H9 (cell line): ENCODE results near the gene RAB31. TPM values are rescaled to one million over a fixed set of nuclear protein-coding genes. Genes with fewer than 3 reads are reported as not detected.
A peak's percentile ranks its signal among the peaks of the same experiment; 100 is the strongest.

Source experiments
- DNase-seq: peaks from one replicate; pipeline ENCODE4 v3.0.0-alpha.2; 2017
- H2AFZ ChIP-seq: one replicate; pipeline ENCODE4 v1.6.1; 2013; ENCODE audit warnings: mild to moderate bottlenecking, low read length, control low read depth, moderate library complexity
- H2AK5ac ChIP-seq: 2 replicates; pipeline ENCODE4 v1.6.1; 2013; ENCODE audit warnings: low read length, control low read depth, mixed read lengths; ENCODE audit not compliant: insufficient read length
- H2BK120ac ChIP-seq: one replicate; pipeline ENCODE4 v1.6.1; 2013; ENCODE audit warnings: low read depth, mild to moderate bottlenecking, low read length, control low read depth, inconsistent platforms; ENCODE audit not compliant: poor library complexity, severe bottlenecking
- H2BK12ac ChIP-seq: 2 replicates; pipeline ENCODE4 v1.6.1; 2013; ENCODE audit warnings: low read length, control low read depth, mixed read lengths, low read depth; ENCODE audit not compliant: insufficient read length
- H2BK15ac ChIP-seq: 2 replicates; pipeline ENCODE4 v1.6.1; 2013; ENCODE audit warnings: low read depth, low read length, control low read depth
- H2BK20ac ChIP-seq: one replicate; pipeline ENCODE4 v1.6.1; 2013; ENCODE audit warnings: low read depth, mild to moderate bottlenecking, low read length, control low read depth, inconsistent platforms; ENCODE audit not compliant: poor library complexity, severe bottlenecking
- H2BK5ac ChIP-seq: 2 replicates; pipeline ENCODE4 v1.6.1; 2013; ENCODE audit warnings: low read length, control low read depth, mixed read lengths; ENCODE audit not compliant: insufficient read length
- H3K14ac ChIP-seq: 2 replicates; pipeline ENCODE4 v1.6.1; 2013; ENCODE audit warnings: low read length, control low read depth; ENCODE audit not compliant: insufficient read depth
- H3K18ac ChIP-seq: 2 replicates; pipeline ENCODE4 v1.6.1; 2013; ENCODE audit warnings: low read depth, mild to moderate bottlenecking, mixed read lengths, low read length, control low read depth; ENCODE audit not compliant: insufficient read length
- H3K23ac ChIP-seq: 2 replicates; pipeline ENCODE4 v1.6.1; 2013; ENCODE audit warnings: low read length, control low read depth, mixed read lengths, low read depth; ENCODE audit not compliant: insufficient read length
- H3K23me2 ChIP-seq: 2 replicates; pipeline ENCODE4 v1.6.1; 2013; ENCODE audit warnings: low read depth, mild to moderate bottlenecking, mixed read lengths, low read length, control low read depth; ENCODE audit not compliant: insufficient read length, poor library complexity, severe bottlenecking
- H3K27ac ChIP-seq: 2 replicates; pipeline ENCODE4 v1.5.1; 2013; ENCODE audit warnings: low read length, control low read depth, mixed read lengths, low read depth; ENCODE audit not compliant: insufficient read length
- H3K27me3 ChIP-seq: 2 replicates; pipeline ENCODE4 v1.6.1; 2013; ENCODE audit warnings: low read length, control low read depth, inconsistent platforms; ENCODE audit not compliant: insufficient read depth
- H3K4ac ChIP-seq: 2 replicates; pipeline ENCODE4 v1.6.1; 2013; ENCODE audit warnings: low read depth, mild to moderate bottlenecking, control low read depth, inconsistent platforms, low read length, moderate library complexity
- H3K4me1 ChIP-seq: 2 replicates; pipeline ENCODE4 v1.6.1; 2013; ENCODE audit warnings: low read length, control low read depth, inconsistent platforms; ENCODE audit not compliant: insufficient read depth
- H3K4me2 ChIP-seq: 2 replicates; pipeline ENCODE4 v1.6.1; 2013; ENCODE audit warnings: low read length, control low read depth, mixed read lengths; ENCODE audit not compliant: insufficient read length, insufficient read depth
- H3K56ac ChIP-seq: 2 replicates; pipeline ENCODE4 v1.6.1; 2013; ENCODE audit warnings: low read depth, mild to moderate bottlenecking, mixed read lengths, low read length, control low read depth; ENCODE audit not compliant: insufficient read length
- H3K79me1 ChIP-seq: 2 replicates; pipeline ENCODE4 v1.6.1; 2013; ENCODE audit warnings: low read depth, mild to moderate bottlenecking, moderate library complexity, low read length, control low read depth, inconsistent platforms; ENCODE audit not compliant: insufficient read depth, poor library complexity, severe bottlenecking
- H3K79me2 ChIP-seq: 2 replicates; pipeline ENCODE4 v1.6.1; 2013; ENCODE audit warnings: low read length, control low read depth, inconsistent platforms; ENCODE audit not compliant: insufficient read depth
- H3K9ac ChIP-seq: 2 replicates; pipeline ENCODE4 v1.6.1; 2013; ENCODE audit warnings: low read length, control low read depth, mixed read lengths; ENCODE audit not compliant: insufficient read length; ENCODE audit errors: extremely low read depth
- H3K9me3 ChIP-seq: one replicate; pipeline ENCODE4 v1.6.1; 2013; ENCODE audit warnings: low read depth, low read length, inconsistent platforms; ENCODE audit not compliant: control insufficient read depth
- H3T11ph ChIP-seq: one replicate; pipeline ENCODE4 v1.6.1; 2013; ENCODE audit warnings: mild to moderate bottlenecking, low read length, control low read depth, inconsistent platforms
- H4K20me1 ChIP-seq: one replicate; pipeline ENCODE4 v1.6.1; 2013; ENCODE audit not compliant: control insufficient read depth, insufficient read length, insufficient read depth
- H4K5ac ChIP-seq: 2 replicates; pipeline ENCODE4 v1.6.1; 2013; ENCODE audit warnings: low read depth, mild to moderate bottlenecking, mixed read lengths, low read length, control low read depth; ENCODE audit not compliant: insufficient read length
- H4K8ac ChIP-seq: replicated peaks from 2 replicates; pipeline ENCODE4 v1.6.1; 2013; ENCODE audit warnings: low read length, control low read depth, mixed read lengths, low read depth; ENCODE audit not compliant: insufficient read length
- H4K91ac ChIP-seq: 2 replicates; pipeline ENCODE4 v1.6.1; 2013; ENCODE audit warnings: low read depth, mild to moderate bottlenecking, moderate library complexity, mixed read lengths, low read length, control low read depth; ENCODE audit not compliant: insufficient read length
- H3K27ac Mint-ChIP-seq, 3 experiments: 2 replicates in 2 of 3; 3 replicates in 1 of 3; pipeline ENCODE4 v1.8.0; 2020 to 2021; ENCODE audit warnings: mixed read lengths in 3 of 3, mild to moderate bottlenecking in 1 of 3, moderate library complexity in 1 of 3
- H3K27me3 Mint-ChIP-seq: 2 replicates; pipeline ENCODE4 v1.8.0; 2021; ENCODE audit warnings: low read depth, mild to moderate bottlenecking, moderate library complexity, mixed read lengths
- H3K36me3 Mint-ChIP-seq, 3 experiments: 2 replicates in 2 of 3; 3 replicates in 1 of 3; pipeline ENCODE4 v1.8.0; 2020 to 2021; ENCODE audit warnings: low read depth in 3 of 3, mixed read lengths in 3 of 3; ENCODE audit not compliant: insufficient read depth in 1 of 3
- H3K4me1 Mint-ChIP-seq, 2 experiments: 2 replicates each; pipeline ENCODE4 v1.8.0; 2020; ENCODE audit warnings: mixed read lengths in 2 of 2
- H3K4me3 Mint-ChIP-seq, 2 experiments: 2 replicates in 1 of 2; 3 replicates in 1 of 2; pipeline ENCODE4 v1.8.0; 2020 to 2021; ENCODE audit warnings: mild to moderate bottlenecking in 2 of 2, mixed read lengths in 2 of 2, moderate library complexity in 1 of 2
- H3K9me3 Mint-ChIP-seq, 2 experiments: 2 replicates in 1 of 2; 3 replicates in 1 of 2; pipeline ENCODE4 v1.8.0; 2020; ENCODE audit warnings: mild to moderate bottlenecking in 2 of 2, mixed read lengths in 2 of 2, moderate library complexity in 1 of 2
- WGBS: extraction: QIAGEN DNeasy Blood & Tissue Kit; methylation state at CpG from one replicate; pipeline ENCODE4 v1.1.7; 2013; ENCODE audit warnings: missing lambda C conversion rate, low lambda C conversion rate, mixed read lengths; ENCODE audit not compliant: insufficient read length; ENCODE audit errors: extremely low coverage; 5-methylcytosine and 5-hydroxymethylcytosine counted together
- total RNA-seq: library from RNA; stranded (reverse); gene quantifications from 2 replicates; pipeline ENCODE4 v1.2.1, GENCODE V29; 2021
- TF ChIP-seq, protein P1 (sequence below): fragments of 200-600 bp; sonication (generic); conservative IDR thresholded peaks from 3 replicates; pipeline ENCODE4 v1.8.0; 2021; ENCODE audit warnings: antibody characterized with exemption, mild to moderate bottlenecking

Gene RAB31
- total RNA-seq, 1 experiment from 2014 or later: 22.4 TPM

DNA sequence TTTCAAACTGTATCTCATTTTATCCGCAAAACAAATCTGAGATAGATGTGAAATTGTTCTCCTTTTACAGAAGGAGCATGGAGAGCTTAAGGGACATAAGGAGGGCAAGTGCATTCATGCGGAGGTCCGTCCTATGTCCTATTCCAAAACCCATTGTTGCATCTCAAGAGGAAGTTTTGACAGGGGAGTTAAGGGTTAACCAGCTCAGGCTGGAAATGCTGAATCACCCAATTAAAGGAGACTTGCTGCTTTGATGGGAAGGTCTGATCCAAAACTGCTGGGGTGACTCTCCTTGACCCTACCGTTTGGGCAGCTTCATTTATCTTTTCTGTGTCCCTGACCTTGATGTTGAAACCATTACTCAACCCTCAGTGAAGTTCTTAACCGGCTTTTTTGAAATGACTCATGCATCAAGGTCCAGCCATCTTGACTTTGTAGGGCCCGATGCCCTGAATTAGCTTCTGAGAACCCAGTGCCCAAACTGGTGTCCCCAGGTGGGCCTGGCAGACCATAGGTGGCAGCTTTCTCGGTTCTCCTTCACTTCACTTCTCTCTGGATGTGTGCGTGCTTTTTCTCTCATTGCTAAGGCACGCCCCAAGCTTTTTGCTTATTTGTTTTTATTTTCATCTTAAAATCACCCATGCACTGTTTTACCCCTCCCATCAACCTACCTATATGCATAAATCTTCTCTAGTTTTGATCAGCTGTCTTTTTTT lies 161.8 kb downstream of the RAB31 start:
- H4K91ac ChIP-seq: no peak overlapping the region
- H3K4me2 ChIP-seq: no peak overlapping the region
- no peaks in the 10 kb centered on the region for H3K27me3 ChIP-seq
- H2BK5ac ChIP-seq: no peak overlapping the region
- H3K36me3 Mint-ChIP-seq: peaks cover 11 to 24% (median 12%) of the 10 kb centered on the region in 3 experiments
- H3K14ac ChIP-seq: no peak overlapping the region
- no peaks in the 10 kb centered on the region for H4K20me1 ChIP-seq
- H2BK20ac ChIP-seq: no peak overlapping the region
- no peaks in the 10 kb centered on the region for H3K9me3 ChIP-seq
- H3K27me3 Mint-ChIP-seq: peaks cover 2% of the 10 kb centered on the region; the same call in 1 of the 2 replicates
- H3K56ac ChIP-seq: no peak overlapping the region
- no peak overlapping the region for H4K8ac ChIP-seq
- peak overlapping the region; percentile 47 for H3K18ac ChIP-seq
- no peak overlapping the region for H4K5ac ChIP-seq
- H3K23me2 ChIP-seq: no peaks in the 10 kb centered on the region
- H2BK120ac ChIP-seq: no peak overlapping the region
- WGBS: no CpG with 5 or more reads among the region's 9 CpGs
- no peak overlapping the region for H3T11ph ChIP-seq
- DNase-seq: no peak
- peak overlapping the region; percentile 3 for H2AFZ ChIP-seq
- peak overlapping the region in 1 of 2 experiments; percentile 14; a peak in 2 of 5 replicates for H3K4me3 Mint-ChIP-seq
- H2BK15ac ChIP-seq: no peak overlapping the region
- H3K4me1 ChIP-seq: peaks cover 10% of the 10 kb centered on the region; the same call in 1 of the 2 replicates
- no peaks in the 10 kb centered on the region for H3K79me2 ChIP-seq
- H3K27ac ChIP-seq: no peak overlapping the region
- peaks cover 20 to 21% of the 10 kb centered on the region in 2 experiments for H3K9me3 Mint-ChIP-seq
- peak overlapping the region; percentile 45 to 96 (median 61); a peak in 5 of 7 replicates for H3K27ac Mint-ChIP-seq
- no peaks in the 10 kb centered on the region for H3K79me1 ChIP-seq
- peaks cover 31 to 33% of the 10 kb centered on the region in 2 experiments for H3K4me1 Mint-ChIP-seq
- H3K4ac ChIP-seq: no peak overlapping the region
- H2AK5ac ChIP-seq: no peak overlapping the region
- no peak overlapping the region for H3K9ac ChIP-seq
- TF ChIP-seq, protein P1, sequence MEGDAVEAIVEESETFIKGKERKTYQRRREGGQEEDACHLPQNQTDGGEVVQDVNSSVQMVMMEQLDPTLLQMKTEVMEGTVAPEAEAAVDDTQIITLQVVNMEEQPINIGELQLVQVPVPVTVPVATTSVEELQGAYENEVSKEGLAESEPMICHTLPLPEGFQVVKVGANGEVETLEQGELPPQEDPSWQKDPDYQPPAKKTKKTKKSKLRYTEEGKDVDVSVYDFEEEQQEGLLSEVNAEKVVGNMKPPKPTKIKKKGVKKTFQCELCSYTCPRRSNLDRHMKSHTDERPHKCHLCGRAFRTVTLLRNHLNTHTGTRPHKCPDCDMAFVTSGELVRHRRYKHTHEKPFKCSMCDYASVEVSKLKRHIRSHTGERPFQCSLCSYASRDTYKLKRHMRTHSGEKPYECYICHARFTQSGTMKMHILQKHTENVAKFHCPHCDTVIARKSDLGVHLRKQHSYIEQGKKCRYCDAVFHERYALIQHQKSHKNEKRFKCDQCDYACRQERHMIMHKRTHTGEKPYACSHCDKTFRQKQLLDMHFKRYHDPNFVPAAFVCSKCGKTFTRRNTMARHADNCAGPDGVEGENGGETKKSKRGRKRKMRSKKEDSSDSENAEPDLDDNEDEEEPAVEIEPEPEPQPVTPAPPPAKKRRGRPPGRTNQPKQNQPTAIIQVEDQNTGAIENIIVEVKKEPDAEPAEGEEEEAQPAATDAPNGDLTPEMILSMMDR: no peak
- no peak overlapping the region for H3K23ac ChIP-seq
- H2BK12ac ChIP-seq: no peak overlapping the region
